WTC11 (cell line): ENCODE results near the gene CDH18.

Source experiments
- CREM ChIP-seq: sonication (generic); formaldehyde crosslinking; IDR thresholded peaks from 2 replicates; pipeline ENCODE4 v1.8.1; 2022; ENCODE audit warnings: mild to moderate bottlenecking, missing genetic modification reagents, moderate library complexity
- CTCF ChIP-seq: fragments of 200-600 bp; IDR thresholded peaks from 2 replicates; pipeline ENCODE4 v1.8.0; 2022; ENCODE audit warnings: antibody characterized with exemption
- ELF4 ChIP-seq: sonication (generic); formaldehyde crosslinking; IDR thresholded peaks from 2 replicates; pipeline ENCODE4 v1.8.1; 2022; ENCODE audit warnings: low read depth, mild to moderate bottlenecking, moderate library complexity, missing genetic modification reagents
- PREB ChIP-seq: sonication (generic); formaldehyde crosslinking; IDR thresholded peaks from 2 replicates; pipeline ENCODE4 v1.8.1; 2022; ENCODE audit warnings: mild to moderate bottlenecking, missing genetic modification reagents, moderate library complexity, borderline replicate concordance
- SMAD3 ChIP-seq: sonication (generic); formaldehyde crosslinking; IDR thresholded peaks from 2 replicates; pipeline ENCODE4 v1.8.0; 2022; ENCODE audit warnings: missing genetic modification reagents, mild to moderate bottlenecking, borderline replicate concordance
- ZNF121 ChIP-seq: sonication (generic); formaldehyde crosslinking; IDR thresholded peaks from 2 replicates; pipeline ENCODE4 v1.8.0; 2023; ENCODE audit warnings: missing genetic modification reagents

DNA sequence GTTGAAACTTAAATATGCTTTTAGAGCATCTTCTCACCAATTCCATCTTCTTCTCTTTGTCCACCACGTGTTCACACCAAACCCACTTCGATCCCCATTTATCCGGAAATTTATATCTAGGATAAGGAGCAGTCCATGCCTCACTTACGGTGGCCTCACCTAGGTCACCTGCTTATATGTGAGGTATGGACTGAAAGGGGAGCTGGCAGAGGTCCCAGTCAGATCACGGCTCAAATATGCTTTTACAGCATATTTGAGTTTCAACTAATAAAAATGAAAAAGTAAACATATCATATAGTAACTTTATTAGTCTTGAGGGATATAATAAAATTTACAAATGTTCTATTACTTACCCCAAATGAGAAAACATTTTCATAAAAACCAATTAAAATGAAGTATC, 508.4 kb downstream of the CDH18 start:
- no peak for TF ChIP-seq CTCF
- TF ChIP-seq PREB (CRISPR knock-in tag), result no peak
- no peak for TF ChIP-seq ZNF121 (CRISPR knock-in tag)
- TF ChIP-seq ELF4 (CRISPR knock-in tag), result no peak
- TF ChIP-seq CREM (CRISPR knock-in tag), result no peak
- TF ChIP-seq SMAD3, result no peak
